HepG2 (cell line): ENCODE results near the gene SNRNP25. TPM values are rescaled to one million over a fixed set of nuclear protein-coding genes. Genes with fewer than 3 reads are reported as not detected.

Experiments
- ATAC-seq: fragments of 200-7000 bp; cut with Tn5 transposase; 3 replicates; pipeline ENCODE4 v1.9.1; 2020; ENCODE audit warnings: mild to moderate bottlenecking, moderate library complexity
- BruUV-seq: library from RNA; stranded (reverse); fragments of 400-500 nt; replicated peaks from 2 replicates; lab custom pipeline; 2021; lab: Mats Ljungman, UMichigan
- CTCF ChIA-PET: fragments of 300-600 bp; formaldehyde crosslinking; extraction: SDS; loops from one replicate; lab custom pipeline; 2021; ENCODE audit warnings: low total read pairs, inconsistent platforms, low intra/inter-chr PET ratio; lab: Yijun Ruan, JAX
- POLR2A ChIA-PET: fragments of 350-600 bp; sonication (Branson Sonifier 250); formaldehyde crosslinking; loops from one replicate; lab custom pipeline; 2020; ENCODE audit warnings: antibody characterized with exemption, inconsistent platforms; lab: Yijun Ruan, JAX
- DNase-seq: peaks from one replicate; pipeline ENCODE4 v3.0.0-alpha.2; 2015; ENCODE audit warnings: low spot score
- FAIRE-seq: peaks from 3 replicates; lab custom pipeline; 2011; peaks lifted over from hg19 to GRCh38; lab: Jason Lieb, UNC
- H2AFZ ChIP-seq: one replicate; pipeline ENCODE4 v1.6.1; 2011; ENCODE audit warnings: low read length, inconsistent platforms
- H3K27ac ChIP-seq: fragments of 300-600 bp; 3 replicates; pipeline ENCODE4 v1.8.0; 2011; ENCODE audit warnings: mixed run types, mild to moderate bottlenecking, mixed read lengths, low read length, inconsistent platforms; ENCODE audit not compliant: insufficient read depth; ENCODE audit errors: extremely low read length
- H3K27me3 ChIP-seq, 2 experiments: fragments of 200-600 bp in 1 of 2; 2 replicates in 1 of 2; 3 replicates in 1 of 2; pipeline versions ENCODE4 v1.6.0 to v1.8.0; 2011; ENCODE audit warnings: low read length in 2 of 2, mild to moderate bottlenecking in 2 of 2, moderate library complexity in 2 of 2, inconsistent platforms in 1 of 2; ENCODE audit not compliant: insufficient read depth in 2 of 2, control insufficient read depth in 1 of 2
- H3K36me3 ChIP-seq, 2 experiments: fragments of 200-600 bp in 1 of 2; replicated peaks in 1 of 2; 2 replicates in 1 of 2; 3 replicates in 1 of 2; pipeline versions ENCODE4 v1.5.1 to v1.8.0; 2011; ENCODE audit warnings: low read length in 2 of 2, inconsistent platforms in 1 of 2; ENCODE audit not compliant: insufficient read depth in 2 of 2, control insufficient read depth in 1 of 2
- H3K4me1 ChIP-seq: 2 replicates; pipeline ENCODE4 v1.5.1; 2012; ENCODE audit warnings: low read length, inconsistent platforms; ENCODE audit not compliant: insufficient read depth
- H3K4me2 ChIP-seq: 2 replicates; pipeline ENCODE4 v1.6.0; 2011; ENCODE audit warnings: low read depth, low read length, inconsistent platforms
- H3K4me3 ChIP-seq, 3 experiments: fragments of 200-600 bp in 1 of 3; sonication (generic), shearing (Covaris generic) in 1 of 3; replicated peaks in 1 of 3; 2 replicates each; pipeline ENCODE4 v1.5.1; 2011 to 2016; ENCODE audit warnings: low read length in 3 of 3, inconsistent platforms in 2 of 3, low read depth in 2 of 3, mild to moderate bottlenecking in 2 of 3, control low read depth in 1 of 3, mixed read lengths in 1 of 3; ENCODE audit not compliant: insufficient read depth in 1 of 3
- H3K79me2 ChIP-seq: one replicate; pipeline ENCODE4 v1.6.1; 2011; ENCODE audit warnings: low read length, inconsistent platforms; ENCODE audit not compliant: insufficient read depth
- H3K9ac ChIP-seq: 2 replicates; pipeline ENCODE4 v1.6.0; 2011; ENCODE audit warnings: mild to moderate bottlenecking, low read depth, low read length, inconsistent platforms; ENCODE audit not compliant: insufficient read depth
- H3K9me3 ChIP-seq: 2 replicates; pipeline ENCODE4 v1.5.1; 2012; ENCODE audit warnings: mild to moderate bottlenecking, low read length
- H4K20me1 ChIP-seq: 2 replicates; pipeline ENCODE4 v1.6.0; 2011; ENCODE audit warnings: inconsistent platforms, mild to moderate bottlenecking, low read length, moderate library complexity; ENCODE audit not compliant: insufficient read depth
- EZH2 ChIP-seq: conservative IDR thresholded peaks from 2 replicates; pipeline ENCODE4 v1.6.1; 2012; ENCODE audit warnings: mild to moderate bottlenecking, low read depth, low read length, moderate library complexity
- FOXP4 ChIP-seq: sonication (generic); formaldehyde crosslinking; IDR thresholded peaks from 2 replicates; pipeline ENCODE4 v1.4.0; 2020; ENCODE audit warnings: missing genetic modification reagents
- HOXA9 ChIP-seq: sonication (generic); formaldehyde crosslinking; IDR thresholded peaks from 2 replicates; pipeline ENCODE4 v1.8.1; 2022; ENCODE audit warnings: missing genetic modification reagents, mild to moderate bottlenecking, moderate library complexity, borderline replicate concordance
- KAT7 ChIP-seq: IDR thresholded peaks from 2 replicates; pipeline ENCODE4 v1.6.1; 2018; ENCODE audit warnings: borderline replicate concordance, missing compliant biosample characterization
- NPAS2 ChIP-seq: sonication (generic); formaldehyde crosslinking; IDR thresholded peaks from 2 replicates; pipeline ENCODE4 v1.8.0; 2022; ENCODE audit warnings: mild to moderate bottlenecking, missing genetic modification reagents, borderline replicate concordance
- TBP ChIP-seq: sonication (generic); formaldehyde crosslinking; IDR thresholded peaks from 2 replicates; pipeline ENCODE4 v1.5.0; 2020; ENCODE audit warnings: missing genetic modification reagents
- U2AF2 ChIP-seq: fragments of 200-400 bp; formaldehyde crosslinking; IDR thresholded peaks from 2 replicates; pipeline ENCODE4 v1.6.1; 2017; ENCODE audit warnings: low read depth, mild to moderate bottlenecking, low read length
- ZFP62 ChIP-seq: sonication (generic); formaldehyde crosslinking; IDR thresholded peaks from 2 replicates; pipeline ENCODE4 v1.4.0; 2020; ENCODE audit warnings: missing genetic modification reagents
- ZNF207 ChIP-seq: fragments of 450-650 bp; IDR thresholded peaks from 2 replicates; pipeline ENCODE4 v1.6.1; 2016; ENCODE audit warnings: antibody characterized with exemption, borderline replicate concordance
- ZNF292 ChIP-seq: sonication (generic); formaldehyde crosslinking; IDR thresholded peaks from 2 replicates; pipeline ENCODE4 v1.8.1; 2022; ENCODE audit warnings: mild to moderate bottlenecking, low read depth, missing genetic modification reagents, borderline replicate concordance
- ZNF354B ChIP-seq: sonication (generic); formaldehyde crosslinking; IDR thresholded peaks from 2 replicates; pipeline ENCODE4 v1.8.0; 2022; ENCODE audit warnings: mild to moderate bottlenecking, missing genetic modification reagents
- ZNF414 ChIP-seq: sonication (generic); formaldehyde crosslinking; IDR thresholded peaks from 2 replicates; pipeline ENCODE4 v1.5.0; 2020; ENCODE audit warnings: missing genetic modification reagents
- ZNF589 ChIP-seq: sonication (generic); formaldehyde crosslinking; conservative IDR thresholded peaks from 2 replicates; pipeline ENCODE4 v1.8.0; 2022; ENCODE audit warnings: mild to moderate bottlenecking, moderate library complexity, missing genetic modification reagents
- ZNF724P ChIP-seq: sonication (generic); formaldehyde crosslinking; IDR thresholded peaks from 2 replicates; pipeline ENCODE4 v1.8.0; 2022; ENCODE audit warnings: missing genetic modification reagents, borderline replicate concordance
- WGBS: methylation state at CpG from one replicate; pipeline ENCODE4 v1.1.6; 2017; ENCODE audit warnings: low lambda C conversion rate; 5-methylcytosine and 5-hydroxymethylcytosine counted together
- in situ Hi-C: cut with HindIII; loops from 2 replicates; pipeline ENCODE4 v1.10.0; 2017; ENCODE audit warnings: low pct_unique_long_range_greater_than_20kb; ENCODE audit not compliant: extremely low pct_ligation_motif_present
- intact Hi-C: fragments of 100-400 bp; cut with micrococcal nuclease; formaldehyde crosslinking; loops from one replicate; pipeline ENCODE4 v1.10.0; 2022; ENCODE audit not compliant: unreplicated experiment
- polyA plus RNA-seq, 8 experiments: library from polyadenylated mRNA; depleted of rRNA in 3 of 8; stranded (reverse) in 7 of 8; unstranded in 1 of 8; fragments of >200 nt; fragmentation: Illumina TruSeq in 4 of 8; extraction: Trizol in 4 of 8; gene quantifications; 2 replicates each; pipeline versions ENCODE4 v1.2.1 to v1.2.3, GENCODE V29; 2011 to 2016; ENCODE audit warnings: low read depth in 4 of 8, missing spikeins in 1 of 8, mixed read lengths in 1 of 8; ENCODE audit not compliant: insufficient read depth in 1 of 8
- total RNA-seq, 5 experiments: library from RNA; depleted of rRNA; stranded (reverse); fragments of >200 nt; fragmentation: Illumina TruSeq; extraction: Trizol; gene quantifications; 2 replicates each; pipeline ENCODE4 v1.2.3, GENCODE V29; 2016; ENCODE audit warnings: low read depth in 1 of 5
- TF ChIP-seq, protein P1 (sequence below): sonication (generic); formaldehyde crosslinking; IDR thresholded peaks from 2 replicates; pipeline ENCODE4 v1.5.1; 2020; ENCODE audit warnings: mild to moderate bottlenecking, missing genetic modification reagents, moderate library complexity

SNRNP25 gene
- total and polyA plus RNA-seq, 2 of the 13 experiments (the other 11 are each of a cell fraction or from before 2014, with no cell fraction given), result 34.1 to 97.4 TPM

- TF ChIP-seq ZNF414 (CRISPR knock-in tag) (no peak), NPAS2 (CRISPR knock-in tag) (no peak), HOXA9 (no peak)
These were observed 2.8 kb downstream of the SNRNP25 start (continued) for GRCh38 chr16:56231-56927.

GRCh38 chr16:57711-58110 lies 4.1 kb downstream of the SNRNP25 start:
- H3K9me3 ChIP-seq, result no peaks in the 10 kb centered on the region
- in situ Hi-C loops, result no loop called here
- BruUV-seq, result no TSS peak
- TF ChIP-seq ZNF414 (CRISPR knock-in tag) (no peak), KAT7 (CRISPR knock-in tag) (no peak), TBP (CRISPR knock-in tag) (no peak), ZNF589 (CRISPR knock-in tag) (no peak), ZNF207 (no peak), ZNF292 (CRISPR knock-in tag) (no peak), ZFP62 (CRISPR knock-in tag) (no peak), EZH2 (no peak), ZNF724P (CRISPR knock-in tag) (no peak), U2AF2 (no peak), FOXP4 (no peak), ZNF354B (CRISPR knock-in tag) (no peak)
- TF ChIP-seq, protein P1, sequence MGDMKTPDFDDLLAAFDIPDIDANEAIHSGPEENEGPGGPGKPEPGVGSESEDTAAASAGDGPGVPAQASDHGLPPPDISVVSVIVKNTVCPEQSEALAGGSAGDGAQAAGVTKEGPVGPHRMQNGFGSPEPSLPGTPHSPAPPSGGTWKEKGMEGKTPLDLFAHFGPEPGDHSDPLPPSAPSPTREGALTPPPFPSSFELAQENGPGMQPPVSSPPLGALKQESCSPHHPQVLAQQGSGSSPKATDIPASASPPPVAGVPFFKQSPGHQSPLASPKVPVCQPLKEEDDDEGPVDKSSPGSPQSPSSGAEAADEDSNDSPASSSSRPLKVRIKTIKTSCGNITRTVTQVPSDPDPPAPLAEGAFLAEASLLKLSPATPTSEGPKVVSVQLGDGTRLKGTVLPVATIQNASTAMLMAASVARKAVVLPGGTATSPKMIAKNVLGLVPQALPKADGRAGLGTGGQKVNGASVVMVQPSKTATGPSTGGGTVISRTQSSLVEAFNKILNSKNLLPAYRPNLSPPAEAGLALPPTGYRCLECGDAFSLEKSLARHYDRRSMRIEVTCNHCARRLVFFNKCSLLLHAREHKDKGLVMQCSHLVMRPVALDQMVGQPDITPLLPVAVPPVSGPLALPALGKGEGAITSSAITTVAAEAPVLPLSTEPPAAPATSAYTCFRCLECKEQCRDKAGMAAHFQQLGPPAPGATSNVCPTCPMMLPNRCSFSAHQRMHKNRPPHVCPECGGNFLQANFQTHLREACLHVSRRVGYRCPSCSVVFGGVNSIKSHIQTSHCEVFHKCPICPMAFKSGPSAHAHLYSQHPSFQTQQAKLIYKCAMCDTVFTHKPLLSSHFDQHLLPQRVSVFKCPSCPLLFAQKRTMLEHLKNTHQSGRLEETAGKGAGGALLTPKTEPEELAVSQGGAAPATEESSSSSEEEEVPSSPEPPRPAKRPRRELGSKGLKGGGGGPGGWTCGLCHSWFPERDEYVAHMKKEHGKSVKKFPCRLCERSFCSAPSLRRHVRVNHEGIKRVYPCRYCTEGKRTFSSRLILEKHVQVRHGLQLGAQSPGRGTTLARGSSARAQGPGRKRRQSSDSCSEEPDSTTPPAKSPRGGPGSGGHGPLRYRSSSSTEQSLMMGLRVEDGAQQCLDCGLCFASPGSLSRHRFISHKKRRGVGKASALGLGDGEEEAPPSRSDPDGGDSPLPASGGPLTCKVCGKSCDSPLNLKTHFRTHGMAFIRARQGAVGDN (CRISPR knock-in tag), result no peak
- TF ChIP-seq, all 625 proteins: peak for 0
- H3K36me3 ChIP-seq, result peaks cover 12 to 35% of the 10 kb centered on the region in 2 experiments; a peak in 4 of 5 replicates
- H3K4me3 ChIP-seq, result no peak overlapping the region
- ChIA-PET CTCF (no interaction called here), POLR2A (no interaction called here)
- intact Hi-C loops, result no loop called here
- DNase-seq (no peak), FAIRE-seq (no peak), ATAC-seq (no peak)
- H2AFZ ChIP-seq, result no peak overlapping the region
- peaks cover 5% of the 10 kb centered on the region; the same call in 1 of the 2 replicates for H3K4me1 ChIP-seq
- H3K9ac ChIP-seq, result no peak overlapping the region
- peaks cover 12% of the 10 kb centered on the region for H3K79me2 ChIP-seq
- H4K20me1 ChIP-seq, result no peaks in the 10 kb centered on the region
- H3K27ac ChIP-seq, result no peak overlapping the region
- H3K4me2 ChIP-seq, result no peak overlapping the region
- WGBS, result 98% methylated on average over 7 of the region's 8 CpGs
- no peaks in the 10 kb centered on the region; a peak in 1 of 5 replicates for H3K27me3 ChIP-seq
